HS-27A (cell line): ENCODE measurements around the gene SLC41A2.
"Not testable (repeated sequence)": the region's sequence is repeated elsewhere in the genome, so short reads cannot be mapped to it uniquely, and the experiment has no call there.

Experiments used
- DNase-seq: peaks from one replicate; pipeline ENCODE4 v3.0.0-alpha.2; 2012; ENCODE audit warnings: low read depth, missing footprints

Gene SLC41A2

DNA sequence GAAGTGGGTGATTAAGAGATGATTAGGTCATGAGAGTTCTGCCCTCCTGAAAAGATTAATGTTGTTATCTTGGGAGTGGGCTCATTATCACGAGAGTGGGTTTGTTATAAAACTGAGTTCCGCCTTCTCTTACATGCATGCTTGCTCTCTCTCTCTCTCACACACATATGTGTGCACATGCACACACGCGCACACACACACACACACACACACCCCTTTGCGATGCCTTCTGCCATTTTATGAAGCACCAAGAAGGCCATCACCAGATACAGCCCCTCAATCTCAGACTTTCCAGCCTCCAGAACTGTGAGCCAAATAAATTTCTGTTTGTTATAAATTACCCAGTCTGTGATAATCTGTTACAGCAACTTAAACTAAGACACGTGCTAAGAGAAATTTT lies 5.7 kb upstream of the SLC41A2 start:
- DNase-seq = no peak

DNA sequence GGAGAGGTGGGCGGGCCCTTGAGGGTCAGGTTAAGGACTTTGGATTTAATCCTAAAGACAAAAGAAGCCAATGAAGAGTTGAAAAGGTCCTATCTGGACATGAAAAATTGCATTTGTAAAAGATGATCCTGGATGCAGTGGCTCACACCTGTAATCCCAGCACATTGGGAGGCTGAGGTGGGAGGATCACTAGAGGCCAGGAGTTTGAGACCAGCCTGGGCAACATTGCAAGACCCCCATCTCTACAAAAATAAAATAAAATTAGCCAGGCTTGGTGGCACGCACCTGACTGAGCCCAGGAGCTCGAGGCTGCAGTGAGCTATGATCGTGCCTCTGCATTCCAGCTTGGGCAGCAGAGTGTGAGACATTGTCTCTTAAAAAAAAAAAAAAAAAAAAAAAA lies 2.4 kb upstream of the SLC41A2 start:
- no peak for DNase-seq

DNA sequence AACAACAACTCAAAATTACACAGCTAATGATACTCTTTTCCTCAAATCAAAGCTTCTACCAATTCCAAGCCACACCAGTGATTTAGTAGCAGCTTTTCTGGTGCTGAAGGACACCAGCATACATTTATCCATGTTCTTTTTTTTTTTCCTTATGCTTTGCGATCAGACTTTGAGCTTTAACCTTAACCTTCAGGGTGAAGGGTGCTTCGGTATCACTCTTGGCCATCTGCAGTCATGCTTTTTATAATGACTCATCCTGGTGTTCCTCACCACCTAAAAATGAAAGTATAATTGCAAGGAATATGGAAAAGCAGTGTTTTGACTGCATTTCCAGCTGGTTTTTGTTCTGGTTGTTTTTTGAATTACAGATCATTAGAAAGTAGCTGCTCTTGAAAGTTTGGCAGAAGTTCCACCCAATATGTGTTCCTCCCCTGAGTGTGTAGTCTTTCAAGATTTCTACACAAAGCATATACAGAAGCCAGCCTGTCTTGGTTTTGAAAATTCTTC lies 1.3 kb upstream of the SLC41A2 start:
- DNase-seq = peak; percentile 23

DNA sequence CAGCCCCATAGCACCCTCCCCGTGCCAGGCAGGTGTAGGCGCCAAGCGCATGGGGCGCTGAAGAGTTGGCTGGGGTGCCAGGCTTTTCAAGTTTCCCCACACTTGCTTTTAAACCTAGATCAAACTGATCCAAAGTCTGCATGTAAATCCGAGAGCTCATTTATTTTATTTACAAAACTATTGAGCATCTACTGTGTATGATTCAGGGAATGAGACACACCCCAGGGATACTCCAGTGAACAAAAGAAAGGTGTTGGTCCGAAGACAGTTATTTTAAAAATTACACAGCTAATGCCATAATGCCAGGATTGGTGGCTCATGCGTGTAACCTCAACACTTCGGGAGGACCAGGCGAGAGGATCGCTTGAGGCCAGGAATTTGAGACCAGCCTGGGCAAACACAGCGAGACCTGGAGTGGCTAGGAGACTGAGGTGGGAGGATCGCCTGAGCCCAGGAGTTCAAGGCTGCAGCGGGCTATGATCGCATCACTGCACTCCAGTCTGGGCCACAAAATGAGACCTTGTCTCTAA lies 780 bp upstream of the SLC41A2 start:
- DNase-seq = no peak

DNA sequence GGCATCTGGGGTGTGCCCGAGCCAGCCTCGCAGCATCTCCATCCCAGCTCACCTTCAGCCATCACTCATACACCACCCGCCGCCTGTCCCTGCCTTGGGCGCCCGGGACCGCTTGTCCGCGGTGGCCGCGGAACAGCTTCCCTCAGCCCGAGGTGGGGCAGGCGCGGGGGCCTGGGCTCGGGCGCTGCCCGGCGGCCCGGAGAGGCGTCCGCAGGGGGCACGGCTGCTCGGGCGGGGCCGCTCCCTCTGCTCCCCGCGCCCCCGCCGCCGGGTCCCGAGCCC lies 430 bp downstream of the SLC41A2 start:
- DNase-seq = no peak

DNA sequence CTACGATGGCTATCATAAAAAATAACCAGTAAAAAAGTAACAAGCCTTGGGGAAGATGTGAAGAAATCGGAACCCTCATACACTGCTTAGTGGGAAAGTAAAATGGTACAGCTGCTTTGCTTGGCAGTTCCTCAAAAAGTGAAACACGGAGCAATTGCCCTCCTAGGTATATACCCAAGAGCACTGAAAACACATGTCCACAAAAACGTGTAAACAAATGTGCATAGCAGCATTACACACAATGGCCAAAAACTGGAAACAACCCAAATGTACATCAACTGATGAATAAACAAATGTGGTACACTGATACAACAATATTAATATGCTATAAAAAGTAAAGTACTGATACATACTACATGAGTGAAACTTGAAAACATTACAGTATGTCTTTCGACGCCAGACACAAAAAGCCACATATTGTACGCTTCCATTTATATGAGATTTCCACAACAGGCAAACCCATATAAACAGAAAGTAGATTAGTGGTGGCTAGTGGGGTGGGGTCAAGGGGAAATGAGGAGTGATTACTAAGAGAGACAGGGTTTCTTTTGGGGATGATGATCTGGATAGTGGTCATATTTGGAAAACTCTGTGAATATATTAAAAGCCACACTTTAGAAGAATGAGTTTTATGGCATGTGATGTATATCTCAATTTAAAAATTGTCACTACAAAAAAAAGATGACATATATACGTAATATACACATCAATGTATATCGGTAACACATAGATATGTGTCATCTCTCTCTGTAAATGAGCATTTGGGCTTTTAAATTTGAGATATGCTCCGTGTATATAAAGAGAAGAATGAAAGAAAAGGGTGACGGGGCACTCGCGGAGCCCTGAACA lies 996 bp downstream of the SLC41A2 start:
- DNase-seq = no peak

DNA sequence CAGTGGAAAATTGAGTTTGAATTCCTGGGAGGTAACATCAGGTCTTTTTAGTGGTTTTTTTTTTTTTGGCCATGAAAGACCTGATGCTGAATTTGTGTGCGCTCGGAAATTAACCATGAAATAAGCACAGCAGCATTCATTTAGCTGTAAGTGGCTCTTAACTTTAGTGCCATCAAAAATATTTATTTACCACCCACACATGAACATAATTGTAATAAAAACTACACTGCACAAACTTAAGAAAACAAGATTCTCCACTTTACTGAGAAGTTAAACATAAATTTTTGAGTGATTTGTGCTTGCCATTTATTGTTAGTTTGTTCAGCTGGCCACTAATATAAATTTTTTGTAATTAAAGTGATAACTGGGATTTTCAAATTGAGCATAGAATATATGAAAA lies 2.4 kb downstream of the SLC41A2 start:
- no peak for DNase-seq

DNA sequence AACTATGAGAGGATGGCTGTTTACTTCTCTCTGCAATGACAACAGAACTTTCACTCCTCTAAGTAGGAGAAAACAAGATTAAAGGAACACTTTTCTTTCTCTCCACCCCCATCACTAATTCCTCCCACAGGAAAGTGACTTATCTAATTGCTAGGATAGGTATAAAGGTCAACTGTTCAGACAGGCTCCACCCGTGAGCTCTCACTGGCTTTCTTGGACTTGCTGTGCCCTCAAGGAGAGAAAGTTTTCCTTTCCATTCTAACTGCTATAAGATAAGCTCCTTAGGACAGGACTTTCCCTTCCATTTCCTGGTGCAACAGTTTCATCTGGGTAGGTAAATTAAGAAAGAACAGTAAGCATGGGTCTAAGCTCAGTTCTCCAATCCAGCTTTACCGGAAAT lies 4.8 kb downstream of the SLC41A2 start:
- no peak for DNase-seq

DNA sequence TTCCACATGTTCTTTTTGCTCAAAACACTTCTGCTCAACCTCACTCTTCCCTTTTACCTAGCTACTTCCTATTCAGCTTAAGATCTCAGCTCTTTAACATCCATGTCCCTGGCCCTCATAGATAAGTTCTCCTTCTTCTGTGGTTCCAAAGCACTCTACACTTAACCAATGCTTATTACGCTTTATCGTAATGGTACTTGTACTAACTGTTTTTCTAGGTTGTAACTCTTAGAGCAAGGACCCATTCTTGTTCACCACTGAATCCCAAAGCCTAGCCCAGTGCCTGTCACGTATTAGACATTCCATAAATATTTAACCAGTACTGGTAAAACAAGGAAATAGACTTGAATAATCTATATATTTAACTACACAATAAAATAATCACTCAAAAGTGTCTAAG lies 5.3 kb downstream of the SLC41A2 start:
- DNase-seq = no peak

DNA sequence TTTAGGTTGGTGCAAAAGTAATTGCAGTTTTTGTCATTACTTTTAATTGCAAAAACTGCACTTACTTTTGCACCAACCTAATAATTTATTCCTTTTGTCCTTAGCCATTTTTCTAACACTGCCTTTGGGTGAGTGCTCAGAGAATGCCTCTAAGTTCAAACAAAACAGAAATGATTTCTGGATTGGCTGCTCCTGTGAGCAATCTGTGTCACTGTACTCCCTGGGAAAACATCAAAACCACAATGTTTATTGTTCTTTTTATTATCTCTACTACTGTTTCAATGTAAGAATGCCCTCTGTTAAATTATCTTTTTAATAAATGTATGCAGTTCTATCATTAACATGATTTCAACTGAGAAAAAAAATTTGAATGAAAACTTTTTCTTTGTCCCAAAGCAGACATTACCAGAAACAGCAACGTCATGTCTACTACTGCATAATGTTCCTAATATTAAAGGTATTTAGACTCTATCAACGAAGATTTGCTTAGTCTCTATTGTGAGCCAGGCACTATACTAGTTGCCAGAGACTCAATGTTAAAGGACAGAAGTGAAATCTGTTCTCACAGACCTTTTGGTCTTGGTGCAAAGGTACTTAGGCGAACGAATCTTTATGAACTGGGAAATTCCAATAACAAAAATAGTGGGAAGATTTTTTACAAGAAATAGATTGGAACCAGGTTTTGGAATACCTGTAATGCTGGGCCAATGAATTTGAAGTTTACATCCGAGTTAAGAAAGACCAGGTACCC lies 6.2 kb downstream of the SLC41A2 start:
- no peak for DNase-seq

DNA sequence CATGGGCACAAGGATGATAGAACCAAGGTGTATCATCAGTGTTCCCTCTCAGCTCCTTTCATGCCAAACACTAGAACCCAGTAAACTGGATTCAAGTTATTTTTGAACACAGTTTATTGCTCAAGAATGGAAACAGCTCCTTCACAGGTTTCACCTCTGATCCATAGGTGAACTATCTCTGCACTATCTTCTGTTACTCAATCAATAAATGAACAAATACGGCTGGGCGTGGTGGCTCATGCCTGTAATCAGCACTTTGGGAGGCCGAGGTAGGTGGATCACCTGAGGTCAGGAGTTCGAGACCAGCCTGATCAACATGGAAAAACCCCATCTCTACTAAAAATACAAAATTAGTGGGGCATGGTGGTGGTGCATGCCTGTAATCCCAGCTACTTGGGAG lies 9.4 kb downstream of the SLC41A2 start:
- DNase-seq = not testable (repeated sequence)

DNA sequence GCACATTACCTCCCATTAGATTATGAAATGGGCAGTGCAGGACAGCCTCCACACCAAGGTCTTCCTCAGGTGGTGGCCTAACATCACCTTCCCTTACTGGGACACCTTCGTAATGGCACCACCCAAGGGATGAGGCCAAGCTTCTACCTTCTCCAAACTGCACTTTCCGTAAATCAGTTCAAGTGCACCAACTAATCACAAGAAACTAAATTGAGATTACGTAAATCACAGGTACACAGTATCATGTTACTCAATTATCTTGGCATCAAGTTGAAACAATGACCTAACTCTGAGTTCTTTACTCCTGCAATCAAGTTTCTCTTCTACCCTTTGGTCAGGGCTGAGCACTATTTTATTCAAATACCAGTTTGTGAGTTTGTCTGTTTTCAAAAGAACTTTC lies 13.8 kb downstream of the SLC41A2 start:
- no peak for DNase-seq

DNA sequence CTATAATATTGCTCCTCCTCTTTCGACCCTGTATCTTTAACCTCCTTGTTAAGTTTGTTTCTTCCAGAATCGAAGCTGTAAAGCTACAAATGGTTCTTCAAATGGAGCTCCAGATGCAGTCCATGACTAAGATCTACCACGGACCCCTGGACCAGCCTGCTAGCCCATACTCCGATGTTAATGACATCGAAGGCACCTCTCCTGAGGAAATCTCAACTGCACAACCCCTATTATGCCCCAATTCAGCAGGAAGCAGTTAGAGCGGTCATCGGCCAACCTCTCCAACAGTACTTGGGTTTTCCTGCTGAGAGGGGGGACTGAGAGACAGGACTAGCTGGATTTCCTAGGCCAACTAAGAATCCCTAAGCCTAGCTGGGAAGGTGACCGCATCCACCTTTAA lies 14.7 kb downstream of the SLC41A2 start:
- not testable (repeated sequence) for DNase-seq

DNA sequence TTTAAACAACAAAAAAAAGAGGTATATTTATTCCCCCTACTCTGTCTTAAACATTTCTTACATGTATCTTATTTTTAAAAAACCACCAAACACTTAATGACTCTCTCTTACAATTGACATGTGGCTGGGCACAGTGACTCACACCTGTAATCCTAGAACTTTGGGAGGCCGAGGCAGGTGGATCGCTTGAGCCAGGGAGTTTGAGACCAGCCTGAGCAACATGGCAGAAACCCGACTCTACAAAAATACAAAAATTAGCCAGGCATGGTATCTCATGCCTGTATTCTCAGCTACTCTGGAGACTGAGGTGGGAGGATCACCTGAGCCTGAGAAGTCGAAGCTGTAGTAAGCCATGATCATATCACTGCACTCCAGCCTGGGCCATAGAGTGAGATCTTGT lies 16.0 kb downstream of the SLC41A2 start:
- DNase-seq = no peak

DNA sequence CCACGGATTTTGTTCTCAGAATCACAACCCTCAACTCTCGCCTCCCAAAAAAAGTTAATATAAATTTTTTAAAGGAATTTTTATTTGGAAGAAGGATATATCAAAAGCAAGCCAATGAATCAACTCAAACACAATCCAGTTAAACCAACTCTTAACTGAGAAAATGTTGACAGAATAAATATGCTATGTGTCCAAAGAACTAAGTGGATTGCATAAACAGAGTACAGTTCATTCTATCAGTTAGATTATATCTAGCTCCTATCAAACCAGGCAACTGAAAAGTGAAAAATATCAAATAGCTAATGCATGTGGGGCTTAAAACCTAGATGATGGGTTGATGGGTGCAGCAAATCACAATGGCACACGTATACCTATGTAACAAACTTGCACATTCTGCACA lies 16.6 kb downstream of the SLC41A2 start:
- DNase-seq = no peak

DNA sequence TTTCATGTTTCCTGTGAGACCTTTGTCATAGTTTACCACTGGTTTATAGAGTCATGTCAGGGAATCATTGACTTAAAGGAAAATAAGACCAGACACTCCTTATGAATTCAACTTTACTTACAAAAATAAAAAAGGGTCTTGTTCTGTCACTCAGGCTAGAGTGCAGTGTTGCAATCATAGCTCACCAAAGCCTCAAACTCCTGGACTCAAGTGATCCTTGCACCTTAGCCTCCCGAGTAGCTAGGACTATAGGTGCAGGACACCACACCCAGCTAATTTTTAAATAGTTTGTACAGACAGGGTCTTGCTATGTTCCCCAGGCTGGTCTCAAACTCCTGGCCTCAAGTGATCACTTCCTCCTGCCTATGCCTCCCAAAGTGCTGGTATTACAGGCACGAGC lies 19.0 kb downstream of the SLC41A2 start:
- no peak for DNase-seq

DNA sequence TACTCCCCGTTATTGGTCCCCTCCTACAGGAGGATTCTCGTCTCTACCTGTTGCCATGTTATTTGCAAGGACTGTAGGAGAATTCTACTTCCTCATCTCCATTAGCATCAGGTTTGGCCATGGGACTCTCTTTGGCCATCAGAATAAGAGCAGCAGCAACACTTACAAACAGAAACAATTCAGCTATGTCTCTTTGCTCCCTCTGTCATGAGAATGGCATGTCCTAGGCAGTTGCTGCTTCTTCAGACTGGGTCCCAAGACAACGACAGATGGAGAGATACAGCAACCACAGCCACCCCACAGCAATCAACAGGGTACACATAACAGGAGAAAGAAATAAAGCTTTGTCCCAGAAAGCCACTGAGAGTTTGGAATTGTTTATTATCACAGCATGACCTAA lies 19.7 kb downstream of the SLC41A2 start:
- DNase-seq = no peak

DNA sequence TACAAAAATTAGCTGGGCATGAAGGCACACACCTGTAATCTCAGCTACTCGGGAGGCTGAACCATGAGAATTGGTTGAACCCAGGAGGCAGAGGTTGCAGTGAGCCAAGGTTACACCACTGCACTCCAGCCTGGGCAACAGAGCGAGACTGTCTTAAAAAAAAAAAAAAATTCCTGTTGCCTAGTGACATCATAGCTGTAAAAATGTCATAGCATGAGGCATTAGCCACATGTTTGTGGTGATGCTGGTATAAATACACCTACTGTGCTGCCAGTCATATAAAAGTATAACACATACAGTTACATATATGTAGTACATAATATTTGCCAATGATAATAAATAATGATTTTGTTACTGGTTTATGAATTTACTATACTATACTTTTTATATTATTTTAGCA lies 22.2 kb downstream of the SLC41A2 start:
- no peak for DNase-seq

DNA sequence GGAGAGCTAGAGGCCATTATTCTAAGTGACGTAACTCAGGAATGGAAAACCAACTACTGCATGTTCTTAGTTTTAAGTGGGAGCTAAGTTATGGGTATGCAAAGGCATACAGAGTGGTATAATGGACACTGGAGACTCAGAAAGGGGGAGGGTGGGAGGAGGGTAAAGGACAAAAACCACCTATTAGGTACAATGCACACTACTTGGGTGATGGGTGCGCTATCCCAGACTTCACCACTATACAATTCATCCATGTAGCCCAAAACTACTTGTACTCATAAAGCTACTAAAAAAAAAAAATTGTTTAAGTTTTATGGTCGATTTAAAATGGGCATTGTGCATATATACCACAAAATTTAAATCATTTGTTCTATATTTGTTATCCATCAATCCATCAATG lies 24.3 kb downstream of the SLC41A2 start:
- no peak for DNase-seq

DNA sequence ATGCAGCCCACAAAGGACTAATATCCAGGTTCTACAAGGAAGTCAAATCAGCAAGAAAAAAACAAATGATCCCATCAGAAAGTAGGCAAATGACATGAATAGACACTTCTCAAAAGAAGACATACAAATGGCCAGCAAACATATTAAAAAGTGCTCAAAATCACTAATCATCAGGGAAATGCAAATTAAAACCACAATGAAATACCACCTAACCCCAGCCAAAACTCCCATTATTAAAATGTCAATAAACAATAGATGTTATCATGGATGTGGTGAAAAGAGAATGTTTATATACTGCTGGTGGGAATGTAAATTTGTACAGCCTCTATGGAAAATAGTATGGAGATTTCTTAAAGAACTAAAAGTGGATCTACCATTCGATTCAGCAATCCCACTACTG lies 25.0 kb downstream of the SLC41A2 start:
- DNase-seq = no peak

DNA sequence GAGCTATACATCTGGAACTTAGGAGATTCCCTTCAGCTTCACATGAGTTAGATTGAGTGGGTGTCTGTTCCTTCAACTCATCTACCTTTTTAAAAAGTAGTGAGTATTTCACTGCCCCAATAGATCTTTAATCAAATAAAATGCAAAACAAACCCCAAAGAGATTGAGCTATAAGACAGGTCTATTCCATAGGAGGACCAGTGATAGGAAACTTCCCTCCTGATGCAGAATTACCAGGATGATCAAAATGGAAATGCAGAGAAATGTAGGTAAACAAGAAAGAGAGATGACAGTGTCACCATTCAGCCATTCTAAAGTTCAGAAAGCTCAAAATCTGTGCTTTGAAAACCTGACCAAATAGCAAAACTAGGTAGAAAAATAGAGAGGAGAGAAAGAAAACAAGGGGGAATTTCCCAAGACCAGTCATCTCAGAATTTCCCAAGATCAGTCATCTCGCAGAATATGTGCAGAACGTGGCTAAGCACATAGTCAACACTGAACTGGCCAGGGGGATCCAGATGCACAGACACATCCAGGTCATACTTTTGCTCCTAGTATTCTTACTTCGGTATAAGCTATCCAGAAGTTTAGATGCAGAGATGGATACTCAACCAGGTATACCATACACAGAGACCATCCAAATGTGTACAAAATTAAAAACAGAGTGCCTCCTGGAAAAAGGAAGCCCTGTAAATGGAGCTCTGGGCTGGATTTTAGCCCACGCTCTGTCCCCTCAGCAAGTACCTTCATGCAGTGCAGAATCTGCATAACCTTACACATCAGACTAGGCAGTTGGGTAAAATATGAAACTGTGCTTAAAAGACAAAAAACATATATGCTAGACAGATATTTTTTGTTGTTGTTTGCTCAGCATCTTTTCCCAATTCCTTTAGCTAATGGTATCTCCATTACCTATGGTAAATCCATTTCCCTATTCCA lies 27.4 kb downstream of the SLC41A2 start:
- no peak for DNase-seq

DNA sequence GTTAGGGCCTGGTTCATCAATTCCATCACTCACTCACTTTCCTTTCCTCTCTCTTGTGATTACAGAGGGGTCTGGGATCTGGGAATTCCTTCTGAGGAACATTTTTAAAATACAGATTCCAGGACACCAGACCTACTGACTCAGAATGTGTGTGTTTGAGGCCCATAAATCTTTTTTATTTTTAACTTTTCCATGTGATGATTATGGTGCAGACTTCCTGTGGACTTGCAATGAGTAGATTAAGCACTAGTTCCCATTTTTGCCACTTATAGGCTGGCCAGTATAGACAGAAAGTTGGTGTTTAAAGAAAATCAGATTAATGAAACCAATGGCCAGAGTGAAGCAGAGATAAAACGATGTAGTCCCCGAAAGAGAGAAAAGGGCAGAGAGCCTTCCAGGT lies 28.1 kb downstream of the SLC41A2 start:
- DNase-seq = no peak
